AML-193 (cell line): ENCODE data around the gene METAP1D.
"Not testable (repeated sequence)": the region's sequence is repeated elsewhere in the genome, so short reads cannot be mapped to it uniquely, and the experiment has no call there.

Experiments used
- DNase-seq, 2 experiments: peaks; one replicate each; lab custom pipeline; 2025; lab: John Stamatoyannopoulos, UW

Gene METAP1D

DNA sequence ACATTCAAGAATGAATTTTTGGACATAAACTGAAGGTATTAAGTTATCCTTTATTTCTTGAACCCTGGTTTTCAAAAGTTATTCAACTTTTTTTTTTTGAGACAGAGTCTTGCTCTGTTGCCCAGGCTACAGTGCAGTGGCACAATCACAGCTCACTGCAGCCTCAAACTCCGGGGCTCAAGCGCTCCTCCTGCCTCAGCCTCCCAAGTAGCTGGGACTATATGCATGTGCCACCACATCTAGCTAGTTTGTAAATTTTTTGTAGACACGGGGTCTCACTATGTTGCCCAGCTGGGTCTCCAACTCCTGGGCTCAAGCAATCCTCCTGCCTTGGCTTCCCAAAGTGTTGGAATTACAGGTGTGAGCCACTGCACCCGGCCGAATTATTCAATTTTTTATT, 2.7 kb upstream of the METAP1D start:
- not testable (repeated sequence) for DNase-seq

DNA sequence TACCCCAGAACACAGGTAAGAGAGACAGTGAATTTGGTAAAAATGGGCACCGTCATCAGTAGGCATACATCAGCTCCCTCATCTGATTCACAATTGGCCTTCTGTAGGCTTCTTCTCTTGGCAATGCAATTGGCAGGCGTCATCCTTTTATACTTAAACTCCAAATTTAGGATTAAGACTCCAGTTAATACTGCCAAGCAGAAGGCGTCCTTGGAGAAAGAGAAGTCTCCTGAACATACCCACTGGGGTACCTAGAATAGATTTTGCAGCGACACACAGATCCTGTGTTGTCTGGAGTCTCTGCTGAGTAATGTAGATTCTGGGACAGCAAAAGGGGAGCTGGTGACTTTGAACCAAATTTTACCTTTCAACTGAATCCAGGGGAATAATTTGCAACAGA, 592 bp upstream of the METAP1D start:
- DNase-seq, result peak in 1 of 2 experiments; percentile 15

DNA sequence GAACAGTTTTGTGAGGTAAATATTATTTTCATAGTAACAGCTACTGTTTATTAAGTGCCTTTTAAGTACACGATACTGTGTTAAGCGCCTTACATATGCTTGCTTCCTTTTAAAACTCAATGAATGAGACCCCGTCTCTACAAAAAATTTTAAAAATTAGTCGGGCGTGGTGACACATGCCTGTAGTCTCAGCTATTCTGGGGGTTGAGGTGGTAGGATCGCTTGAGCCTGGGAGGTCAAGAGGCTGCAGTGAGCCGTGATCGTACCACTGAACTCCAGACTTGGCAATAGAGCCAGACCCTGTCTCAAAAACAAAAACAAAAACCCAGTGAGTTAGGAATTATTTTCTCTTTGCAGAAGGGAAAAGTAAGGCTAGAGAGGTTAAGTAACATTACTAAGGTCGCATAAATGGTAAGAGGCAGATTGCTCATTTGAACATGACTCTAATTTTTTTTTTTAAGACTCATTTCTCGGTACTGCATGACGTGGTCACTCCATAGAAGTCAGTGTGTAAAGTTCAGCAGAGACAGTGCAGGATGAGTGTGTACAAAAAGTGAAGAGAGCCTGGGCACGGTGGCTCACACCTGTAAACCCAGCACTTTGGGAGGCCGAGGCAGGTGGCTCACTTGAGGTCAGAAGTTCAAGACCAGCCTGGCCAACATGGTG, 1.1 kb downstream of the METAP1D start:
- DNase-seq, result no peak

- DNase-seq, result no peak
Observed at GRCh38 chr2:172007372-172007771, 7.6 kb downstream of the METAP1D start.

- no peak for DNase-seq
Observed at GRCh38 chr2:172009823-172010222, 10.1 kb downstream of the METAP1D start.

GRCh38 chr2:172011812-172012575, 12.2 kb downstream of the METAP1D start:
- peak; percentile 62 to 70 for DNase-seq

DNA sequence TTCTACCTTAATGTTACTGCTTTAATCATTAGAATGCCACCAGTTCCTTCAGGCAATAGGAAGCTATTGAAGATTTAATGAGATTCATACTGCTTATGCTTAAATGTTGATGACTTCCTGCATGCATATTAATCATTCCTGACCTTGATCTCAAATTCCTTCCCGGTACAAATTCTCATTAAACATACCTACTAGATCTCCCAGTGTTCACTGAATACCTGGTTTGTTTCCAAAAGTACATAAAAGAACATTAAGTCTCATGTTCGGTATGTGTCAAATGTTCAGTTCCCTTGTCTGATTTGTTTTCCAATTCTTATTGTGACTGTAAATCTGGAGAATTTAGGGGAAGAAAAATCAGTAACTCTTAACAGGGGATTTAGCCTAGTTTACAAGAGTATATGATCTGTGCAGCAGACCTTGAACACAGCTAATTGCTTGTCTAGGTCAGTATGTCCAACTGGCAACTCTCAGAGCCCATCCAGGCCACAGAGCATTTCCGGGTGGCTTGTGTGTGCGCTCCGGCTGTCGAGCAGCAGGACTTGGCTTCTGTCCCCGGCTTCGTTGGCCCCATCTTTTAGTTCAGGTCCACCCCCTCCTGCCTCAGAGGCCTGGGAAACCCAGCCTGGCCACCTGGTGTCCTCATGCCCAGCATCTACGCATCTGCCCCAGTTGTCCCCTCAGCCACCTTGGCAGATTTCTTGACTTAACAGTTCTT, 13.1 kb downstream of the METAP1D start:
- DNase-seq, result no peak

DNA sequence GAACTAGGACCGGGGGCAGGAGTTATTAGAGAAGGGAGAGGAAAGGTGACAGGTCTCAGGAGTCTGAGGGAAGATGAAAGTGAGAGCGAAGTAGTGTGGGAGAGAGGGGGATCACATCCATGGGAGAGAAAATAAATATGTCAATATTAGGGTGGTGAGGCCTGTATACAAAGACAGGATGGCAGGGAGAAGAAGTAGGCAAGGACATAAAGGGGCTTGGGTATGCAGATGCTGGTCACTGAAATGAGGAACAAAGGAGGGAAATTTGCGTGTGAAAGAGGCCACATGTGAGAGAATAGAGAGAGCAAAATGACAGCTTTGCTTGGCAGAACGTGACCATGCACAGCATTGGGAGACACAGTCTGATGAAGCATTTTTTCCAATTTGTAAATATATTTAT, 13.6 kb downstream of the METAP1D start:
- DNase-seq, result peak; percentile 66 to 72

DNA sequence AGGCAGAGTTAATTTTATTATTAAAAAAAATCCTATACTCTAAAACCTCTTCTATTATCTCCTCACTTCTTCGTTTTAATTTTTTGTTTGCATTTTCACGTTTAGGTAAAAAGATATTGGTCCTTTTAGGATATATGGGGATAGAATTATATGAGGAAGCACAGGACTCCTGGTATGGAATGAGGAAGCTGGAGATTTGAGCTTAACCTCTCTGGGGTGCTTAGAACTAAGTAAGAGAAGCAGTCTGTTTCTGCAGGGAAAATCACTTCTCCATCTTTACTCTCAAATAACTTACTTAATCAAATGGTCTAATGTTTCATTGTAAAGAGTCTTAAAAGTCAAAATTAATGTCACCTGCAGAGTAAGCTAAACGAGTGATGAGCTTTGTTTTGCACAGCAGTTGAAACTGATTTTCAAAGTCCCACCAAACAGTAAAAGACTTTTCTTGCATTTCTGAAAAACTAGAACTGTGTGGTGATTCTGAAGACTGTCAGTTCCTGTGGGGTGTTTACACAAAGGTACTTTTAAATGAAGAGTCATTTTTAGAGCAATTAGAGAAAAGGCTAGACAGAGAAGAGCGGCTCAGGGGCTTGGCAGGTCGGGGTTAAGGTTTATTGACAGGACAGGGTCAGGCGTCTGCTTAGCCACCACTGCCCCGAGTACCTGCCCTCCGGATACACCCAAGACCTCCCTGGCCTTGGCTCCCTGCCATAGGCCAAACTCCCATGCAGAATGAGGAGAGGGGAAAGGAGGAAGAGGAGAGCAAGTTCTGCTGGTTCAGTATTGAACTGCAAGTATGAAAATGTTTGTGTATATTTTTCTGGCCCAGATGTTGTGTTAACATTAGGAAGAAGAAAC, 21.6 kb downstream of the METAP1D start:
- no peak for DNase-seq

- DNase-seq, result no peak
Observed at GRCh38 chr2:172021955-172022354, 22.2 kb downstream of the METAP1D start.

GRCh38 chr2:172031536-172031935, 31.8 kb downstream of the METAP1D start:
- no peak for DNase-seq

GRCh38 chr2:172038121-172038520, 38.4 kb downstream of the METAP1D start:
- no peak for DNase-seq

DNA sequence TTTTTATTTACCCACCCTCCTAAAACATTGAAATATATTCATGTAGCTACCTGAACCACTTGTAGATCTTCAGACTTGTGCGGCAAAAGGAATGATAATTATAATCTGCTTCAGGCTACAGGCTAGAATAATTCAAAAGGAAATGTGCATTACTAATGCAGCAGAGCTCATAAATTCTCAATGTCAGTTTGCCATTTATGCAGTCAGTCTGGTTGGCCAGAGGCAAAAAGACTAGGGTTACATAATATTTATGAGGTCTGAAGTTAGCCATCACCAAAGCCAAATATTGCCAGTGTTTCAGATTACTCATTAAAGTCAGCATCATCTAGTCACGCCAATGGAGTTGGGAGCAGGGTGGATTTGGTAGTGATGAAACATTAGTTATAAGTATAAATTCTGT, 38.9 kb downstream of the METAP1D start:
- no peak for DNase-seq

GRCh38 chr2:172039011-172039704, 39.4 kb downstream of the METAP1D start:
- no peak for DNase-seq

DNA sequence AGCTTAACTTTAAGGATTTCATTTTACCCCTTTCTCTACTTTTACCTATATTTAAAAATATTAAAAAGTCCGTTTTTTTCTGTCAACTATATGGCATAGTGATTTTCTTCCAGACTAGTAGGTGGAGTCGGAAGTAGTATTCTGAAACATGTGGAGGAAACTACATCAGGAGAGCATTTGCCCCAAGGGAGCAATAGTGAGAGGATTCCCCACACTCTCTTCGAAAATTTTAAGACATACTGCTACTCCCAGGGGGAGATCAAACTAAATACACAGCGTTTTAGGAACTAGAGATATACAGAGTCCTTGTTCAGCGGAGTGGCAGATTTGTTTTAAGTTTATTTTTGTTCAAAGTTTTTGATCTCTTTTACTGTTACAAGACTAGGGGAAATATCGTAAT, 40.6 kb downstream of the METAP1D start:
- DNase-seq, result no peak

GRCh38 chr2:172046080-172046678, 46.4 kb downstream of the METAP1D start:
- DNase-seq, result peak in 1 of 2 experiments; percentile 32

DNA sequence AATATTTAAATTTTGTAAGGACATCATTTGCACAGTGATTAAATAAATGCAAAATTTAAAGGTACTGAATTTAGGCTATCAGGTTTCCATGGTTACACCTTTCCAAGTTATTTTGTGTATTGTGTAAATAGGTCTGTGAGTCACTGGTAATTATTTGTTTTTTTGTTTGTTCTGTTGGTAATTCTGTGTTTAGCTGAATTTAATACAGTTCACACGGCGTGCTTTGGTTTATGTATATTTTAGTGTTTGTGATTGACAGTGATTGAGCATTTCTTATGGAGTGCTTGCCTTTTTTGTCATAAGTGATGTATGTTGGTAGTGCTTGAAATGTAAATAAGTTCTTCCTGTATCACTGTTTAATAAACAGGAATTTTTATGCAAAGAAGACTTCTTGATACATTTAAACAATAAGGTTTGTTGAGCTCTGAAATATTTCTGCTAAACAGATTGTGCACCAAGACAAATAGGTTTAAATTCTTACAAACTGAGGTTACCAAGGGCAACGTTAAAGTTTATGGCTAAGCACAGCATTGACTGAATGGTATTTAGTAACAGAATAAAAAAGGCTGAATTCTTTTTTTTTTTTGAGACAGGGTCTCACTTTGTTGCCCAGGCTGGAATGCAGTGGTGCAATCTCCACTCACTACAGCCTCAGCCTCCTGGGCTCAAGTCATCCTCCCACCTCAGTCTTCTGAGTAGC, 47.3 kb downstream of the METAP1D start:
- no peak for DNase-seq

GRCh38 chr2:172047566-172048507, 48.1 kb downstream of the METAP1D start:
- DNase-seq, result no peak
